Posterior vena cava (tissue), 2 donors: Measurements from ENCODE around the gene FAM234A. TPM values are rescaled to one million over a fixed set of nuclear protein-coding genes. Genes with fewer than 3 reads are reported as not detected.

Experiments used
- DNase-seq: peaks from one replicate; pipeline ENCODE4 v3.0.0-alpha.2; 2020; ENCODE audit warnings: low spot score
- intact Hi-C, 2 donors: fragments of 100-400 bp; cut with DNase I; formaldehyde crosslinking; loops; one replicate each; pipeline versions ENCODE4 v1.14.1 to v1.14.2; 2022 to 2023
- total RNA-seq, 2 donors: library from RNA; stranded (reverse); fragmentation: NEBNext Ultra II Directional; extraction: Animal tissue kit (Norgen Biotek cat#: 25700); gene quantifications; one replicate each; pipeline ENCODE4 v1.2.1, GENCODE V29; 2021
- donor health status: DM: yes; HTN: yes; CAD: no.
- donor health status: DM: yes; HTN: yes; CAD: no.

Gene FAM234A
- total RNA-seq, 2 donors from 2014 or later = 69.4 to 86.2 TPM

DNA sequence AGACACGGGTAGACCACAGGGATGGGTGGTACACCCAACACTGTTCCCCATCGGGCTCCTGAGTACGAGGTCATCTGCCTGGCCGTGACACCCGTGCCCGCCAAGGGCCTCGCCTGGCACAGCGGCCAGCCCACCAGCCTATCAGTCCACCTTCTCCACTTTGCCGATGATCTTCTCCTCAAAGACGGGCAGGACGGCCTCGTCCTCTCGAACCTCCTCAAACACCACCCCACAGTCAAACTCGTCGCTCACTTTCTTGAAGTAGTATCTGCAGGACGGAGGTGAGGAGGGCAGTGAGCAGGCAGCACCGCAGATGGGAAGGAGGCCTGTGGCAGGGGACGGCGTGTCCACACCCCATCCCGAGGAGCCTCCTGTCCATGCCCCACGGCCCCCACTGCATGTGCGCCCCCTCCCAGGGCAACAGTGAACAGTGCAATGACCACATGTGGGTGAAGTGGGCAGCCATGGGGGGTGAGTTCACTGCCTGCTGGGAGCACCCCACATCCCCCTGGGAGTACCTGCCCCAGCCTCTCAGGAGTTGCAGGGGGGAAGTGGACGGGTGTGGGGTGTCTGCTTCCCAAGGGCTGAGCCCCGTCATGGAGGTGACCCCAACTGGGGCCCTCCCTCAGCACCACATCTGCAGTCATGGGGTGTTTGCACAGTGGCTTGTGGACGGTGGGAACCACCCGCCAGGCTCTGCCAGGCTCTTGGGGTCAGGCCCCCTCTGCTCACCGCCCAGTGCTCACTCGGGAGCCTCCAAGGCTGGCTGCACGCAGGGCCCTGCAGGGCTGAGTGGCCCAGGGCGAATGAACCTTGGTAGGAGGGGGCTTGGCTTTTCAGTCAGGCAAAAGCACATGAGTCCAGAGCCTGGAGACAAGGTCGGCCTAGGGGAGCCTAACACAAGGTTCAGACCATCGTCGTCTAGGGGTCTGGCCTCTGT is 53.6 kb downstream of the FAM234A start:
- DNase-seq = no peak
- intact Hi-C loops = no loop called here

DNA sequence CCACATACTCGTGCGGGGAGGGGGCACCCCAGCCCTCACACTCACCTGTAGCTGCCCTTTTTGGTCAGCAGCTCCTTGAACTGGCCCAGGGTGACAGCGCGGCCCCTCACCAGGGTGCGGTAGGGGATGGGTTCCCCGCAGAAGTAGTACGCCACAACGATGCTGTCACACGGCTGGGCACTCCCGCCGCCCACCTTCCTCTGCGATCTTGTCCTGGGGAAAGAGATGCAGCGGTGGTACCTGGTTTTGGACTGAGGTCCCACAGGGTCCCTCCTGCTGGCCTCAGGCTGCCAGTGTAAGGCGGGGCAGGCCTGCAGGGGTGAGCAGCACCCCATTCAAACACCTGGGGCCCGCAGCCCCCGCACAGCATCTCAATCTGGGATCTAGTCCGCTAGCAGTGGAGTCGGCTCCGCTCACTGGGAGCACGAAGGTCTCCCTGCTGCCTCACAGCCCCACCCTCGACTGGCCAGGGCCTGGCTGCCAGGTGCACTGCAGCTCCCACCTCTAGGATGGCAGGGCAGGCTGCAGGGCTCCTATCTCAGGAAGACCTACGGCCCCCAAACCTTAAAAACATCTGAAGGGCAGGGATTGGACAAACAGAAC is 54.9 kb downstream of the FAM234A start:
- no peak for DNase-seq
- intact Hi-C loops = no loop called here

DNA sequence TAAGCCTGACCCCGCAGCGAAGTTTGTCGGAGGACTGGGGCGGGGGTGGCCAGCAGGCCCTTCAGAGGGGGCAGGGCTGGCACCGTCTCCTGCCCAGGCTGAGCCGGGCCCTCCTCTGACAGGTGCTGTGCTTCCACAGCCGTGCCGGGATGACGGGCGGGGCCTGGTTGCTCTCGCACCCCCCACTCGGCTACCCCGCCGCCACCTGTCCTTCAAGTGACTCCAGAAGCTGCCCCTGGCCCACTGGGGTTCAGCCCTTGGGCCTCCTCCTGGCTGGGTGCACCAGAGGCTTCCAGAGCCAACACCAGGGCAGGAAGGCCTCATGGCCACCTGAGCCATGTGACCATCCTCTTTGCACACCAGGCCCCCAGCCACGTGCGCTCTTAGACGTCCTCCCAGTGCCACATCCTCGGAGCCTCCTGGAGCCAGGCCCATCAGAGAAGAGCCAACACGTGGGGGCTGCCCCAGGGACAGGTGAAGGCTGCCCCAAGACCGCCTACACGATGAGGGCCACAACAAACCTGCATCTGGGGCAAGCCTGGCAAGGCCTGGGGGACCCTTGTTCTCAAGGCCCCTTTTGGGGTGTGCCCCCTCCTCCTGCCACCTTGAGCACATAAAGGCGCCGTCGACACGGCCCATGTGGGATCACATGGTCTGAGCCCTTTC is 55.5 kb downstream of the FAM234A start:
- no peak for DNase-seq
- intact Hi-C loops = no loop called here

DNA sequence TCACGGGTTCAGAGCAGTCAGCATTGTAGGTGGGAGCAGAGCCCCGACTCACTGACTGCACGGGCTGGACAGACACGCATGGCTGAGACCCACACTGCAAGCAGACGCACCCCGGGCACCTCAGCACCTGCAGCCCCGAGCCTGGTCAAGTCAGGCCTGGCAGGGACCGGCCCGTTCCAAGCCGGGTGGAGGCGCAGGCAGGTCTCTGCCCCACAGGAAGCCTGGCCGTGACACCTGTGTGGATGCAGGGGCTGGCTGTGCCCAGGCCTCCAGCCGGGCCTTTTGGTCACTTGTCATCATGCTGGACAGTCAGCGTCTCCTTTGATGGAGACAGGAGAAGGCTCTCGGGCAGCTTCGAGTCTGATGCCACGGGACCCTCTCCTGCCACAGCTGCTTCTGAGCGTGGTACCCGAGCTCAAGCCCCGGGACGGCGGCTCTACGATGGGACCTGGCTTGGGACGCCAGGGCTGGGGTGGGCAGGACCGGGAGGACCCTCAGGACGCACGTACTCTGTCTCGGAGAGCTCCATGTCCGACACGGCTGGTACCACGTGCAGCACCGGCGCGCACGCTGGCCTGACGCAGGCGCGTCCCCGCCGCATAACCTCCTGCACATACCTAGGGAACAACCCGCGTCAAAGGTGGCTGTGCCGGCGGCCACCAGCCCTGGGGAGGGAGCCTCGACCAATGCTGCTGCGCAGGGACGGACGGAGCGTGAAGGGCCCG is 56.2 kb downstream of the FAM234A start:
- intact Hi-C loops = no loop called here
- DNase-seq = no peak

DNA sequence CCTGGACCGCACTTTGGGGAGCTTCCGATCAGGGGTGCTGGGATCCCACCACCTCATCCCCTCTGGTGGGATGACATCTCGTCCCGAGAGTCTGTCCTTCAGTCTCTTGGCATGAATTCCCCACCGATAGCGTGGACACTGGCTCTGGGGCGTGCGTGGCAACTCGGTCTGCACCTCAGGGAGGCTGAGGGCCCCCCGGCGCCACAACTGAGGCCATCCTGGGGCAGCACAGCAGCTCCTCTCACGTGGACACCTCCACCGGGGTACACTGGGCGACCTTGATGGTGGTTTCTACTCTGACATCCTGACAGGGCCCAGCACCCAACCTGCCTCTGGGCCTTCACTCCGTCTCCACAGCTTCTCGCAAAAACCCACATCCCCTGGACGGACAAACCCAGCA is 56.9 kb downstream of the FAM234A start:
- DNase-seq = no peak
- intact Hi-C loops = no loop called here

DNA sequence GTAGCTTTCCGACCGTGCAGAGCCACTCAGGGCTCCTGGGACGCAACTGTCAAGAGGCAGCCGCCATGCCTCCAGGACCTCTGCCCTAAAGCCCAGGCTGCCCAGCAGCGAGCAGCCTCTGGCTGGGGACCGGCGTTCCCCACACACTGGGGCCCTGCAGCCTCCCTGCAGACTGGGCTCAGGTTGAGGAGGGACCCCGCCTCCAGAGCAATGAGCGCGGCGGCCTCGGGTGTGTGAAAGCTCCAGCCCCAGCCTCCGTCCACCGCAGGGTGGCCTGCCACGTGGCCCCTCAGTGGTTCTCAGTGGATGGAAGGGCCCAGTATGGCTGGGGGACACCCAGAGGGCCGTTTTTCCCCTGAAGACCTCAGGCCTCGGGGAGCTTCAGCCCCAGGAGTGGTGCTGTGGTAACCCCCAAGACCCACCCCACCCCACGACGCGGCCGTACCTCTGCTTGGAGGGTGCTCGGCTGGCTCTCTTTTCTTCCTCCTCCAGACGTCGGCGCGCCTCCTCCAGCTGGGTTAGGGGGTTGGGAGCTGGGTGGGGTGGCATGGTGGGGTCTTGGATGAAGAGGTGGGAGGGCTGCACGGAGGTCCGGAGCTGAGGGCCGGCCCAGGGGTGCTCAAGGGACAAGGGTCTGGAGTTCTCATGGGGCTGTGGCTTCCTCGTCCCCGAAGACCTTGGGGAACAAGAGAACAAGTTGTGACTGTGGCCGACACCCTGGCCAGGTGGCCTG is 58.6 kb downstream of the FAM234A start:
- intact Hi-C loops = no loop called here
- no peak for DNase-seq

DNA sequence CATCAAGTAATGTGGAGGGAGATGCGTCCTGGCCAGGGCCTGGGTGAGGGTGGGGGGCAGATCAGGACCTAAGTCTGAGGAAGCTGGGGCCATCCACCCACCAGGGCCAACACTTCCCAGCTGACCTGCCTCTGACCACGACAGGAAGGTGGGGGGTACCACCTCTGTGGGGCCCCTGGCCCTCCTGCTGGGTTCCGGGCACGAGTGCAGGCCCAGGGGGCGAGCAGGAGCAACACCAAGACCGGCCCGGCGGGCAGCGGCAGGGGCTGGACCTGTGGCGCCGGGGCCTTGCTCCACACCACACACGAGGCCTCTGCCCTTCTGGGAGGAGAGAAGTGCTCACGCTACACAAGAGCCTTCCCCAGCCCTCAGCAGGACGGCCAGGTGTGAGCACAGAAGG is 61.7 kb downstream of the FAM234A start:
- intact Hi-C loops = no loop called here
- DNase-seq = no peak

DNA sequence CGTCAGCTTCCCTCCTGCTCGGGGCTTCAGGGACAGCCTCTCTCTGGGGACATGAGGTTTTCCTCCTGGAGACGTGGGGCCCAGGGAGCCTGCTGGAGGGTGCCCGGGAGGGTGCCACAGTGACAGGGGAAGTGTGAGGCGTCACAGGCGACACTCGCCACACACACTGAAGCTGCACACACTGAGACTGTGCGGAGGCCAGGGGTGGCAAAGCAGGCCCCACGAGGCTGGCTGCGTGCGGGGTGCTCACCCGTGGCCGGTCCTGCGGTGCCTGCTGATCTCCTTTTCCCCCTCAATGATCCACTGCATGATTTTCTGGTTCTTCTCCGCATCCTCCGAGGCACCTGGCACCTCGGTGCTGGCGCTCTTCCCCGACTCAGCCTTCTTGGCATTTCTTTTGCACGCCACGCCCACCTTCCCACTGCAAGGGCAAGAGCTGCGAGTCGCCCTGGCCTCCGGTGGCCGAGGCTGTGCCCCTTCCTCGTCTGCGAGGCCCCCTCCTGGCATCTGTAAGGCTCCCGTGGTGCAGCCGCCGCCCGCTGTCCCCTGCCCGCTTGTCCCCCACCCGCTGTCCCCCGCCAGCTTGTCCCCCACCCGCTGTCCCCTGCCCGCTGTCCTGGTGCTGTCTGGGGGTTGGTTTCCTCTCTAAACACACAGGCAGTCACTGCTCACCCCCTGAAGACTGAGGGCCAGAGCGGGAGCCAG is 62.3 kb downstream of the FAM234A start:
- DNase-seq = no peak
- intact Hi-C loops = no loop called here

DNA sequence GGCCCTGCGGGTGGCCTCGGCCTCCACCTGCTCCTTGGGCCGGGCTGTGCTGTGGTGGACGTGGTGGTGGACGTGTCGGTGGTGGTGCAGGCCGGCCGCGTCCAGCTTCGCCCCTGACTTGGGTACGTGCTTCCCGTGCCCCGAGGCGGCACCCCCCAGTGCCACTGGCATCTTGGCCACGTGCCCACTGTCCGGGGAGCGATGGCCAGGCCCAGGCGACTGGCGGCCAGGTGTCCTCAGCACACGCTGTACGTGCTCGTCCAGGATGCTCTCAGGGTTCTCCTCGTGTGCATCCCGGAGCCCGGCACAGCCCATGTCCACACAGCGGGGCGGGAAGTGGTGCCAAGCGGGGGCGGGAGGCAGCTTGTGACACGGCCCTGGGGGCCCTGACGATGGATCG is 63.2 kb downstream of the FAM234A start:
- intact Hi-C loops = no loop called here
- no peak for DNase-seq

DNA sequence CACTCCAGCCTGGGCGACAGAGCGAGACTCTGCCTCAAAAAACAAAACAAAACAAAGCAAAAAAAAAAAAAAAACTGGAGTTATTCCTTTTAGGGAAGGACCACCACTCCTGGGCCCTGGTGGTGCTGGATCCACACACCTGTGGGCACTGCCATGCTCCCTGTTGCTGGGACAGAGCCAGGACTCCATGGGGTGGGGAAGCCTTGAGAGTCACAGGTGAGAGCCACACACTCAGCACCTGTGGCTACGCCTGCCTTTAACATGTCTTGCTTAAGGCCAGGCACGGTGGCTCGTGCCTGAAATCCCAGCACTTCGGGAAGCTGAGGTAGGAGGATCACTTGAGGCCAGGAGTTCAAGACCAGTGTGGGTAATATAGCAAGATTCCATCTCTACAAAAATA is 66.6 kb downstream of the FAM234A start:
- intact Hi-C loops = no loop called here
- no peak for DNase-seq

DNA sequence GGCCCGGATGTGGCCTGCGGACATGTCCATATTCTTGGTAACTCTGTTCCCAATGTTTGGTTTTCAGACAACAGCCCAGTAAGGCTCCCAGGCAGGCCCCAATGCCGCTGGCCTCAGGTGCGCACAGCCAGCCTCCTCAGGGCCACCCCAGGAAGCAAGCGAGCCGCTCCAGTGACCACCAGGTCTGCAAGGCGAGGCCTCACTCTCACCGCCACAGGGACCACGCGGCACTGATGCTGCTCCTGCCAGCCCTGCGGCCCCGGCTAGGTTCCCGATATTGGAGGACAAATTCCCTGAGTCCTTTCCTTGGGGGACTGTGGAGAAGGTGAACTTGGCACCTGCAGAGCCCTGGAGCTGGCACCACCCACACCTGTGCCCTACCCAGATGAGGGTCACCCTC is 67.3 kb downstream of the FAM234A start:
- no peak for DNase-seq
- intact Hi-C loops = no loop called here

DNA sequence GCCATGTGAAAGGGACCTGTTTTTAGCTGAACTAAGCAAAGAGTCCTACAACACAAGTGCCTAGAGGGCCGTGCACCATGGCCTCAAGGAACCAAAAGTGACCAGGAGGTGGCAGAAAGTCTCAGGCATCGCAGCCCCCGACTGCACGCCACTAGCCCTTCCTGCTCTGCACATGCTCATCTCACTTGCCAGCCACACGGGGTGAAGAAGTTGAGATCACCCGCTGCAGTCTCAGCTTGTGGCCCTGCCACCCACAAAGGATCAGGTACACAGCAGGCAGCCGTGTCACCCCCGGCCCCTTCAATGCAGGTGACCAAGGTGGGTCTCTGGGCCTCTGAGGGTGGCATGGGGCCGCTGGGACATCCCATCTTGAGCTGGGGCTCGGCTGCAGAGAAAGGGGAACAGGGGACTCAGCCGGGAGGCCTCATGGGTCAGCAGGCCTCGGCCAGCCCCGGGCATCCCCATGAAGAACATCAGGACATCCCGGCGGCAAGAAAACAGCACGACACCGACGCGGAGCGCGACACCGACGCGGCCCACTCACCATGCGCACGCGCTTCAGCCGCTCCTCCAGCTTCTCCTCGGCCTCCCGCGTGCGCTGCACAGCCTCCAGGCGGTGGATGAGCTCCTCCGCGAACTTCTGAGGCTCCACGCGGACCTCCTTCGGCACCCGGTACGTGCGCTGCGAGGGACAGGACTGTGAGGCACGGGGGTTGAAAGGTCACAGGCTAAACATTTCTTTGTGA is 69.3 kb downstream of the FAM234A start:
- no peak for DNase-seq
- intact Hi-C loops = no loop called here

DNA sequence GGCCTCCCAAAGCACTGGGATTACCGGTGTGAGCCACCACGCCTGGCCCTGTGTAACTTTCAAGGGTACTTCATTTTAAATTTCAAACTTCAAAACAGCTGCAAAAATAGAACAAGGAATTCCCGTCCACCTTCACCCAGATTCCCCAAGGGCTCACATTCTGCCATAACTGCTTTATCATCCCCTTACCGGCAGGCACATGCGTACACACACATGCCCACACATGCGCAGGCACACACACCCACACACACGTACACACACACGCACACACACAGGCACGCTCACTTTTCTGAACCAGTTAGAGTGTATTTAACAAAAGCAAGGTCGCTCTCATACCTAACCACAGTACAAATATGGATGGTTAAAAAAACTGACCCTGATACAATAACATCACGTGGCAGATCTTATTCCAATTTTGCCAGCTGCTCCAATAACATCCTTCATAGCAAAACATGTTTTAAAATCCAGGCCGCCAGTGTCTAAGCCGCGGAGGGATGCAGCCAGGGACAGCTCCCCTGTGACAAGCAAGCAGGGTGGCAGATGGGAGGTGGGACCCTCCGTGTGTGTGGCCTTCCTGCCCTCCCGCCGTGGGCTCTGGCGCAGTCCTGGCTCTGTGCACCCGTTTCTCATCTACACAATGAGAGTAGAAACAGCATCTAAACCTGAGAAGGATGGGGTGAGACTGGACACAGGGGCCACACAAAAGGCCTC is 71.5 kb downstream of the FAM234A start:
- intact Hi-C loops = no loop called here
- DNase-seq = no peak

DNA sequence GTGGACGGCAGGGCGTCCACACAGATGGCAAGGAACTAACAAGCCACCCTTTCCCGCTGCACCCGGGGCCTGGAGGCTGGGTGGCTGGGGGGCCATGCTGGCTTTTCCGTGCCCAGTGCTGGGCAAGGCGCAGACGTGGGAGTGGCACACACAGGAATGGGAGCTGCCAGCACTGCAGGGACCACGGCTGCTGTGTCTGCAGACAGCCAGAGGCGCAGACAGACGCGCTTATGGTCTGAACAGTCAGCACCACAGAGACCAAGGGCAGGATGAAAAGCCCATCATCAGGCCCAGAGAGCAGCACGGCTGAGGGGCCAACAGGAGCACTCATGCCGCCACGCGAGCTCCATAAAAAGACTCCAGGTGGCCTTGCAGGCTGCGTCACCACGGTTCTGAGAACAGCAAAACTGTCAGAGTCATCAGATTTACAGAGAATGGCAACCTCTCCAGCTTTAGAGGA is 72.3 kb downstream of the FAM234A start:
- intact Hi-C loops = no loop called here
- DNase-seq = no peak

DNA sequence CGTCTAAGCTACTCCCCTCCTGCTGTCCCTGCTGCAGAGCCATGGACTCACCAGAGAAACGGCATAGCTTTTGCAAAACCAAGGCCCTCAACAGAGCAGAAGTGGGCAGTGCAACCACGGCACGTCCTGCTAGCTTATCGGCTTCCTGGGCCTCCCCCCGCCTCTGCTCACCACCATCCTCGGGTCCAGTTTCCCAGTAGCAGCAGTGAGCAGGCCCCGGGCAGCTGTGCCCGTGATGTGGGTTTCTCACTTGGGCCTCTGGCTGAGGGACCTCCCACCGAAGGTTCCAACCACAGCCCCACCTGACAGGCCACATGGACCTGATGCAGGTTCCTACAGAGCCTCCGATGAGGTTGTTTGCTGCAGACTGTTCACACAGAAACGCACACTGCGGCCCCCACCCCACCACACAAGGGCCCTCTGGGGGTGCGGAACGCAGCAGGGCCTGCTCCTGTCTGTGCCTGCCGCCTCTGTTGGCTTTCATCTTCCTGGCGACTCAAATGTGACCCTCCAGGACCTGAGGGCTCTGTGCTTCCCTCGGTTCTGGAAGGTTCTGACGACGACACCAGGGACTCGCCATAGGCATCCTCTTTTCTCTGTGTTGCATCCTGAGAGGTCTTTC is 73.2 kb downstream of the FAM234A start:
- DNase-seq = no peak
- intact Hi-C loops = no loop called here

DNA sequence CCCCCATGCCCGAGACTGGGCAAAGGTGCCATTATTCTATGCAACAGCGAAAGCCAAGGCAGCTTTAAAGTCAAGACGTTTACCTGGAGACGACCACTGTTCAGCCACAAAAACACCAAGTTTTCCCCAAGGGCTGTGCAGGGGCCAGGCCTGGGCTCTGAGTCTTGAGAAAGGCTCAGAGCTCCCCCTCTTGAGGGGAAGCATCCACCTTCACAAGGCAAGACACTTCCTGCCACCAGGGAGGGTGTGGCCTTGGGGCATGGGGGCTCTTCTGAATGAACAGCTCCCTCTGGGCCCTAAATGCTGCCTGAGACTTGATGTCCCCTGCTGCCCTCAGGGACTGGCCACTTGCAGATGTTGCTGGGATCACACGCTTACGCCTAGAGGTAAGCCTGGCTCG is 74.9 kb downstream of the FAM234A start:
- no peak for DNase-seq
- intact Hi-C loops = no loop called here

DNA sequence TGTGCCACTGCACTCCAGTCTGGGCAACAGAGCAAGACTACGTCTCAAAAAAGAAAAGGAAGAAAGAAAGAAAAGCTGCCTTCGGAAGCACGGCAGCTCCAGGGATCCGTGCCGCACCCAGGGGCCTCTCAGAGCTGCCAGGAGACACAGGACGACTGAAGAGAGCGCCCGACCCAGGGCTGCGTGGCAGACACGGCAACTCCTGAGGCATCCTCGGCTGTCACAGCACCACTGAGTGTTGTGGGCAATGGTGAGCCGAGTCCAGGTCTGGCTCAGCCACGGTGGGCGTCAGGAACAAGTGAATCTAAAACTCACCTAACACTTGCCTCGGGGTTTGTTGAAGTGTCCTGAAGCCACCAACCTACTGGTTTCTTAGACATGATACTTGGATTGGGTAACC is 77.1 kb downstream of the FAM234A start:
- no peak for DNase-seq
- intact Hi-C loops = no loop called here
